Right cardiac atrium (tissue), 5 donors: Measurements from ENCODE around the gene NOX3. TPM values are rescaled to one million over a fixed set of nuclear protein-coding genes. Genes with fewer than 3 reads are reported as not detected.

ENCODE experiments used
- polyA plus RNA-seq: library from polyadenylated mRNA; stranded (reverse); fragments of 200-250 nt; gene quantifications from one replicate; pipeline ENCODE4 v1.2.3, GENCODE V29; 2013
- total RNA-seq, 4 donors: library from RNA; stranded (reverse); fragmentation: NEBNext Ultra II Directional; extraction: Animal tissue kit (Norgen Biotek cat#: 25700); gene quantifications; one replicate each; pipeline ENCODE4 v1.2.1, GENCODE V29; 2021
- donor health status: healthy with polysubstance abuse.
- donor health status: DM: no; HTN: yes; CAD: no.
- donor health status: DM: no; HTN: no; CAD: no.
- donor health status: DM: no; HTN: yes; CAD: no; lungs with severe emphysema.
- donor health status: DM: yes; HTN: yes; CAD: no.

The NOX3 gene
- total and polyA plus RNA-seq, 5 donors = not detected

Other genes with a start within 250 kb of the NOX3 start
- not detected for gene CLDN20, start 191.8 kb downstream of the NOX3 start, total RNA-seq
- gene CLDN20, start 191.8 kb downstream of the NOX3 start, polyA plus RNA-seq = not detected
- 10 to 100 TPM; 19.3 to 20.6 (median 20.2) TPM for gene TFB1M, start 141.4 kb downstream of the NOX3 start, total RNA-seq
- gene TFB1M, start 141.4 kb downstream of the NOX3 start, polyA plus RNA-seq = 13.2 TPM